B cell (primary cell): ENCODE measurements around the gene MRPL34. TPM values are rescaled to one million over a fixed set of nuclear protein-coding genes. Genes with fewer than 3 reads are reported as not detected.
A peak's percentile ranks its signal among the peaks of the same experiment; 100 is the strongest.

Source experiments
- ATAC-seq: fragments of 200-7000 bp; cut with Tn5 transposase; one replicate; pipeline ENCODE4 v1.10.0; 2021; ENCODE audit warnings: low read depth, mild to moderate bottlenecking, moderate number of reproducible peaks, moderate library complexity
- CTCF ChIA-PET: fragments of 350-600 bp; sonication (Branson Sonifier 250); formaldehyde crosslinking; loops from one replicate; lab custom pipeline; 2021; ENCODE audit warnings: antibody characterized with exemption, inconsistent platforms; lab: Charles Lee
- POLR2A ChIA-PET: fragments of 350-600 bp; sonication (Branson Sonifier 250); formaldehyde crosslinking; loops from one replicate; lab custom pipeline; 2021; ENCODE audit warnings: antibody characterized with exemption; lab: Charles Lee
- DNase-seq: peaks from one replicate; pipeline ENCODE4 v3.0.0; 2013
- H2AFZ ChIP-seq: 2 replicates; pipeline ENCODE4 v1.6.1; 2012; ENCODE audit warnings: mild to moderate bottlenecking, low read depth, low read length; ENCODE audit not compliant: insufficient read depth, poor library complexity, severe bottlenecking
- H3K27ac ChIP-seq, 2 donors: 1 replicate in 1 of 2; 2 replicates in 1 of 2; pipeline ENCODE4 v1.5.1; 2012 to 2013; ENCODE audit warnings: low read length in 2 of 2, mild to moderate bottlenecking in 2 of 2, moderate library complexity in 1 of 2
- H3K27me3 ChIP-seq, 4 experiments: fragments of 200-600 bp in 1 of 4; sonication (generic) in 1 of 4; replicated peaks in 1 of 4; 1 replicate in 2 of 4; 2 replicates in 2 of 4; pipeline versions ENCODE4 v1.6.1 to v1.7.0; 2013 to 2016; ENCODE audit warnings: low read length in 3 of 4, mild to moderate bottlenecking in 2 of 4, mixed read lengths in 1 of 4, moderate library complexity in 1 of 4; ENCODE audit not compliant: insufficient read depth in 4 of 4, control insufficient read depth in 3 of 4; ENCODE audit errors: control extremely low read depth in 1 of 4
- H3K36me3 ChIP-seq, 2 experiments: replicated peaks in 1 of 2; 1 replicate in 1 of 2; 2 replicates in 1 of 2; pipeline versions ENCODE4 v1.6.1 to v1.7.1; 2013; ENCODE audit warnings: low read length in 1 of 2; ENCODE audit not compliant: insufficient read depth in 2 of 2, control insufficient read depth in 1 of 2; ENCODE audit errors: control extremely low read depth in 1 of 2, extremely low read depth in 1 of 2
- H3K4me1 ChIP-seq, 2 donors: fragments of 200-600 bp in 1 of 2; sonication (generic) in 1 of 2; 1 replicate in 1 of 2; 2 replicates in 1 of 2; pipeline versions ENCODE4 v1.5.1 to v1.6.1; 2013 to 2017; ENCODE audit warnings: low read length in 2 of 2; ENCODE audit not compliant: control insufficient read depth in 2 of 2, insufficient read depth in 2 of 2
- H3K4me2 ChIP-seq: replicated peaks from 2 replicates; pipeline ENCODE3; 2012; ENCODE audit warnings: mild to moderate bottlenecking, low read depth, low read length; ENCODE audit not compliant: poor library complexity, severe bottlenecking
- H3K4me3 ChIP-seq, 5 experiments: fragments of 200-600 bp in 1 of 5; sonication (generic) in 1 of 5; 1 replicate in 3 of 5; 2 replicates in 2 of 5; pipeline versions ENCODE4 v1.5.1 to v1.7.0; 2011 to 2016; ENCODE audit warnings: low read length in 4 of 5, mild to moderate bottlenecking in 4 of 5, low read depth in 2 of 5, control low read depth in 1 of 5, moderate library complexity in 1 of 5; ENCODE audit not compliant: insufficient read depth in 1 of 5; ENCODE audit errors: control extremely low read depth in 1 of 5, extremely low read depth in 1 of 5
- H3K79me2 ChIP-seq: fragments of 200-600 bp; sonication (generic); one replicate; pipeline ENCODE4 v1.6.0; 2016; ENCODE audit warnings: low read length; ENCODE audit not compliant: control insufficient read depth, insufficient read depth
- H3K9ac ChIP-seq: fragments of 200-600 bp; sonication (generic); 2 replicates; pipeline ENCODE4 v1.6.1; 2017; ENCODE audit warnings: mild to moderate bottlenecking, low read length, moderate library complexity
- H3K9me3 ChIP-seq, 3 donors: one replicate each; pipeline versions ENCODE4 v1.6.1 to v1.7.1; 2013; ENCODE audit warnings: low read length in 2 of 3; ENCODE audit not compliant: control insufficient read depth in 2 of 3, insufficient read depth in 1 of 3; ENCODE audit errors: control extremely low read depth in 1 of 3
- H4K20me1 ChIP-seq: 2 replicates; pipeline ENCODE4 v1.6.0; 2012; ENCODE audit warnings: mild to moderate bottlenecking, low read length; ENCODE audit not compliant: insufficient read depth, control insufficient read depth, poor library complexity, severe bottlenecking
- H3K27ac Mint-ChIP-seq: one replicate; pipeline ENCODE4 v1.8.0; 2021; ENCODE audit warnings: mixed read lengths
- H3K27me3 Mint-ChIP-seq: one replicate; pipeline ENCODE4 v1.8.0; 2021; ENCODE audit warnings: mixed read lengths
- H3K4me1 Mint-ChIP-seq: one replicate; pipeline ENCODE4 v1.8.0; 2021; ENCODE audit warnings: mixed read lengths
- H3K4me3 Mint-ChIP-seq: one replicate; pipeline ENCODE4 v1.8.0; 2021; ENCODE audit warnings: mixed read lengths
- H3K9me3 Mint-ChIP-seq: one replicate; pipeline ENCODE4 v1.8.0; 2022; ENCODE audit warnings: mixed read lengths; ENCODE audit not compliant: insufficient read depth
- EZH2 ChIP-seq: IDR thresholded peaks from 2 replicates; pipeline ENCODE4 v1.6.1; 2012; ENCODE audit warnings: borderline replicate concordance, low read depth, mild to moderate bottlenecking, moderate library complexity, low read length; ENCODE audit not compliant: insufficient read depth, poor library complexity, severe bottlenecking
- WGBS: methylation state at CpG from one replicate; pipeline ENCODE4 v1.1.5; 2013; ENCODE audit warnings: missing lambda C conversion rate; ENCODE audit not compliant: insufficient coverage; 5-methylcytosine and 5-hydroxymethylcytosine counted together
- intact Hi-C: fragments of 100-400 bp; cut with micrococcal nuclease; formaldehyde crosslinking; loops from one replicate; pipeline ENCODE4 v1.10.0; 2022
- polyA plus RNA-seq: library from polyadenylated mRNA; depleted of rRNA; stranded (reverse); fragments of >200 nt; gene quantifications from 2 replicates; pipeline ENCODE4 v1.2.3, GENCODE V29; 2012
- total RNA-seq, 2 donors: library from RNA; stranded (reverse); fragments of 120-200 nt in 1 of 2; gene quantifications; 1 replicate in 1 of 2; 2 replicates in 1 of 2; pipeline versions ENCODE4 v1.2.3 to v1.2.4, GENCODE V29; 2013 to 2022
- TF ChIP-seq, protein P1 (sequence below): fragments of 200-600 bp; IDR thresholded peaks from one replicate; pipeline ENCODE4 v1.8.0; 2022; ENCODE audit warnings: antibody characterized with exemption, mild to moderate bottlenecking

The MRPL34 gene
- total and polyA plus RNA-seq, 2 donors (not counting 1 experiment from before 2014, with no cell fraction given), result 16.5 to 45.7 TPM

DNA sequence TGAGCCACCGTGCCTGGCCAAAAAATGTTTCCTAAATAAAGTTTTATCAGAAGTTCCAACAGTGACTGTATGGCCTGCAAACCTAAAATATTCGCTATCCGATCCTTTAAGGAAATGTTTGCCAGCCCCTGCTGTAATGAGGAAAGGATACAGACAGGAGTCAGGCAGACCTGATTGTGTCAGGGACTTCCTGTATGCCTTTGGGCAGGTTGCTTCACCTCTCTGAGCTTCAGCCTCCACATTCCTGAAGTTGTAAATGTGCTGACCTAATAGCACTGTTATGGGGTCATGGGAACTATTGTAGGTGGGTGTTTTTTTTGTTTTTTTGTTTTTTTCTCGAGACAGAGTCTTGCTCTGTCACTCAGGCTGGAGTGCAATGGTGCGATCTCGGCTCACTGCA, 8.7 kb upstream of the MRPL34 start:
- ChIA-PET POLR2A (no interaction called here), CTCF (interaction anchor here (1.5 to 2.0 kb wide), 2 partner anchors 14 to 88 kb away, joined by 6 to 10 read pairs; no protein-coding TSS in a partner anchor)
- H3K27me3 Mint-ChIP-seq, result no peaks in the 10 kb centered on the region
- peaks cover 8% of the 10 kb centered on the region for H3K4me1 Mint-ChIP-seq
- Histone ChIP-seq H3K27me3 (no peaks in the 10 kb centered on the region), H3K9me3 (peaks cover 0 to 13% (median 0%) of the 10 kb centered on the region in 3 donors), H3K4me2 (no peak overlapping the region), H3K79me2 (peaks cover 1% of the 10 kb centered on the region), H4K20me1 (no peaks in the 10 kb centered on the region), H3K4me1 (peaks cover 0 to 7% of the 10 kb centered on the region in 2 donors), H3K36me3 (no peaks in the 10 kb centered on the region), H3K27ac (no peak overlapping the region), H3K4me3 (no peak overlapping the region), H2AFZ (no peak overlapping the region), H3K9ac (no peak overlapping the region)
- ATAC-seq (no peak), DNase-seq (no peak)
- H3K9me3 Mint-ChIP-seq, result no peaks in the 10 kb centered on the region
- no peak for TF ChIP-seq EZH2
- TF ChIP-seq, protein P1, sequence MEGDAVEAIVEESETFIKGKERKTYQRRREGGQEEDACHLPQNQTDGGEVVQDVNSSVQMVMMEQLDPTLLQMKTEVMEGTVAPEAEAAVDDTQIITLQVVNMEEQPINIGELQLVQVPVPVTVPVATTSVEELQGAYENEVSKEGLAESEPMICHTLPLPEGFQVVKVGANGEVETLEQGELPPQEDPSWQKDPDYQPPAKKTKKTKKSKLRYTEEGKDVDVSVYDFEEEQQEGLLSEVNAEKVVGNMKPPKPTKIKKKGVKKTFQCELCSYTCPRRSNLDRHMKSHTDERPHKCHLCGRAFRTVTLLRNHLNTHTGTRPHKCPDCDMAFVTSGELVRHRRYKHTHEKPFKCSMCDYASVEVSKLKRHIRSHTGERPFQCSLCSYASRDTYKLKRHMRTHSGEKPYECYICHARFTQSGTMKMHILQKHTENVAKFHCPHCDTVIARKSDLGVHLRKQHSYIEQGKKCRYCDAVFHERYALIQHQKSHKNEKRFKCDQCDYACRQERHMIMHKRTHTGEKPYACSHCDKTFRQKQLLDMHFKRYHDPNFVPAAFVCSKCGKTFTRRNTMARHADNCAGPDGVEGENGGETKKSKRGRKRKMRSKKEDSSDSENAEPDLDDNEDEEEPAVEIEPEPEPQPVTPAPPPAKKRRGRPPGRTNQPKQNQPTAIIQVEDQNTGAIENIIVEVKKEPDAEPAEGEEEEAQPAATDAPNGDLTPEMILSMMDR, result no peak
- no peak overlapping the region for H3K4me3 Mint-ChIP-seq
- 98% methylated on average over 5 of the region's 6 CpGs for WGBS
- intact Hi-C loops, result no loop called here
- H3K27ac Mint-ChIP-seq, result no peak overlapping the region

DNA sequence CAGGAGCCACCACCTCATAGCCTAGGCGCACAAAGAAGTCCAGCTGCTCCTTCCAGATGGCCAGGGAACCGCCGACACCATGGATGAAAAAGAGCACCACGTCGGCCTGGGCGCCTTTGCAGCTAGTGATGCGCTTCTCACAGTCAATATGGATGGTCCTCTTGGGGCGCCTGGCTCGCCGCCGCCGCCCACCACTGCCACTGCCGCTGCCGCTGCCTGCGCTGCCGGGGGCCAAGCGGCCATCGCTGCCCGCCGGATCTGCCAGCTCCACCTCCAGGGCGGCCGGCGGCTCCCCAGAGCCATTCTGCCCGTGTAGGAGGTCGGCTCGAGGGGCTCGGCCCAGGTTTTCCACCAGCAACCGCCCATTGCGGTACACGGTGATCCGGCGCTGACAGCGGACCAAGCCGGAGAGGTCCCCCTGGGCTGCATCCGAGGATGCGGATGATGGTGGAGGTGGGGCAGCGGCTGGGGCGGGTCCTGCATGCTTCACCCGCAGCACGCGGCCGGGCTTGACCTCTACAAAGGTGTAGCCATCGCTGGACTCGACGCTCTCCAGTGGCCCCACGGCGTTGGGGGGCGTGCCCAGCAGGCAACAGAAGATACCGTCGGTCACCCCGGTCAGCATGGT, 4.6 kb upstream of the MRPL34 start:
- intact Hi-C loops, result loop anchor here (10.0 kb wide), 1 partner anchor 406 kb away; no protein-coding TSS in a partner anchor
- H3K9me3 ChIP-seq, result peaks cover 0 to 6% (median 0%) of the 10 kb centered on the region in 3 donors
- H3K27me3 ChIP-seq, result no peaks in the 10 kb centered on the region
- no peak overlapping the region for H3K4me2 ChIP-seq
- WGBS, result 97% methylated on average over 51 of the region's 51 CpGs
- H3K36me3 ChIP-seq, result no peaks in the 10 kb centered on the region
- H3K9ac ChIP-seq, result no peak overlapping the region
- CTCF ChIA-PET, result no interaction called here
- H3K4me1 Mint-ChIP-seq, result peaks cover 31% of the 10 kb centered on the region
- POLR2A ChIA-PET, result no interaction called here
- H3K27ac Mint-ChIP-seq, result no peak overlapping the region
- H3K79me2 ChIP-seq, result peaks cover 12% of the 10 kb centered on the region
- H3K27me3 Mint-ChIP-seq, result no peaks in the 10 kb centered on the region
- no peaks in the 10 kb centered on the region for H3K9me3 Mint-ChIP-seq
- peaks cover 24 to 32% of the 10 kb centered on the region in 2 donors for H3K4me1 ChIP-seq
- H4K20me1 ChIP-seq, result no peaks in the 10 kb centered on the region
- ATAC-seq, result no peak
- peak; percentile 17 for DNase-seq
- H3K4me3 ChIP-seq, result no peak overlapping the region
- no peak overlapping the region for H3K27ac ChIP-seq
- no peak overlapping the region for H2AFZ ChIP-seq
- TF ChIP-seq, protein P1, result no peak
- TF ChIP-seq EZH2, result no peak
- H3K4me3 Mint-ChIP-seq, result no peak overlapping the region
